GM21717 (cell line): ENCODE data around the gene AJUBA.
"Not testable (repeated sequence)": the region's sequence is repeated elsewhere in the genome, so short reads cannot be mapped to it uniquely, and the experiment has no call there.

Experiments used
- ATAC-seq: cut with Tn5 transposase; IDR thresholded peaks from one replicate; pipeline ENCODE4 v1.9.1; 2021; ENCODE audit warnings: mild to moderate bottlenecking, moderate library complexity; ENCODE audit not compliant: unreplicated experiment

Gene AJUBA

DNA sequence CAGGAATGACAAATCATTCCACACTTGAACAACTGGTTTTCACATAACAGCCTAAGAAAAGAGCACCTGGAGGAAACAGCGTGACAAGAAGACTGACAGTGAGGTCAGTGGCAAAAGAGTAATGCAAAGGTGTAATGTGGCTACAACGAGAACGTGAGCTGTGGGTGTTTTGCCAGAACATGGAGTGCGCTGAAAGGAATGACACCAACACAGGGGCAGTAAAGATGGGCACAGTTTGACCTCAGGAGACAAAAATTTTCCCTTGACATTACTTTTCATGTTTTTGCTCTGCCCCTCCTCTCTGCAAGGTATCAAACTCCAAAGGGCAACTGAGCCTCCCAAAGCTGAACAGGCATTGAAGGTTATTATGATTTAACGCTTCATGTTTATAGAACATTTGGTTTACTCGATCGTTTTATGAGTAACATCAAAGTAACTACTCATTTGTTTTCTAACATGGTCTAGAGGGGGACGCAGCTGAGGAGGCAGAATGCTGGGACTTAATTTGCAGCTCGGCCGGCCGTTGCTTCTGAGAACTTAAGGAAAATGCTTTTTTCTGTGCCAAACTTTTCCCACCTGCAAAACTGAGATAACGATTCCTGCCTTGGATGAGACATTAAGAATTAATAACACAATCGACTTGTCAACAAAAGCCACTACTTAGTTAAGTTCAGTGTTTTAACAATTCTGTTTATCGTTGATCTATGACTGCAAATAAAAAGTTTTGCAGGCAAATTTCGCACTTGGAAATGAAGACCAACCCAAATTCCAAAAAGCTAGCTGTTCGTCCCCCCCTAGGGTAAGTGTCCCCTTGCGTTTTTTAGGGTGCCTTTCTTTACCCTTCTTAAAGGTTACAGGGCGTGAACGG is 26.4 kb downstream of the AJUBA start:
- ATAC-seq, result no peak

DNA sequence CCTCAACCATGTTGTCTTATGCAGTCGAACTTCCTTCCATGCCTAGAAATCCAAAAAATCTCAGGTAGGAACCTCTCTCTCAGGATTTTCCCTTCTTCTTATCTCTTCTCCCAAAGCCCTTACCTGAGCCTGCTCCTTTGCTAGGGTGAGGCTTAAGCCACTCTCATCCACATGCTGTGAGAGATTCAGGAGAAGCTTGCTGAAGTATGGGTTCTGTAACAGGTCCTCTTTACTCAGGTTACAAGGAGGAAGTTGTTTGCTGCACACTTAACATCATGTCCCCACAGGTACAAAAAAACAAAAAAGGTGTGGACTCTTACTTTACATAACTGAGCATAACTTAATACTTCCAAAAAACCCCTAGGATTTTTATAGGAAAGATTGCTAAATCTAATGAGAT is 29.9 kb downstream of the AJUBA start:
- no peak for ATAC-seq

DNA sequence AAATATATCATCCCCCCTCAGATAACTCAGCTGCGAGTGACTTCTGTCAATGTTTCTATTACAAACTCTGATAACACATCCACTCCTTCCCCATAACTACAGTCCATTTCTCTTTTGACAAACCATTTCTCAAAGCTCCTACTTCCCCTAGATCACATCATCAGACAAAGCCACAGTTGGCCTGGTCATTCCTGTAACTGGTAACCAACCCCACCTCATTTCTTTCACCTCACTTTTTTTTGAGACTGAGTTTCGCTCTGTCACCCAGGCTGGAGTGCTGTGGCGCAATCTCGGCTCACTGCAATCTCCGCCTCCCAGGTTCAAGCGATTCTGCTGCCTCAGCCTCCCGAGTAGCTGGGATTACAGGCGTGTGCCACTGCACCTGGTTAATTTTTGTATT is 30.6 kb downstream of the AJUBA start:
- not testable (repeated sequence) for ATAC-seq

DNA sequence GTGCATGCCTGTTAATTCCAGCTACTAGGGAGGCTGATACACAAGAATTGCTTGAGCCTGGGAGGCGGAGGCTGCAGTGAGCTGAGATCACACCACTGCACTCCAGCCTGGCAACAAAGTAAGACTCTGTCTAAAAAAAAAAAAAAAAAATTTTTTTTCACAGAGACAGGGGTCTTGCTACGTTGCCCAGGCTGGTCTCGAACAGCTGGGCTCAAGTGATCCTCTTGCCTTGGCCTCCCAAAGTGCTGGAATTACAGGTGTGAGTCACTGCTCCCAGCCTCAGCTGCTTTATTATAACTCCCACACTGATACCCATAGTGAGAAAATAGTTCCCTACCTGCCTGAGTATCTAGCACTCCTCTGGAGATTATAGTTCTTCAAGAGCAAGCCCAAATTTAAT is 36.7 kb downstream of the AJUBA start:
- ATAC-seq, result no peak

DNA sequence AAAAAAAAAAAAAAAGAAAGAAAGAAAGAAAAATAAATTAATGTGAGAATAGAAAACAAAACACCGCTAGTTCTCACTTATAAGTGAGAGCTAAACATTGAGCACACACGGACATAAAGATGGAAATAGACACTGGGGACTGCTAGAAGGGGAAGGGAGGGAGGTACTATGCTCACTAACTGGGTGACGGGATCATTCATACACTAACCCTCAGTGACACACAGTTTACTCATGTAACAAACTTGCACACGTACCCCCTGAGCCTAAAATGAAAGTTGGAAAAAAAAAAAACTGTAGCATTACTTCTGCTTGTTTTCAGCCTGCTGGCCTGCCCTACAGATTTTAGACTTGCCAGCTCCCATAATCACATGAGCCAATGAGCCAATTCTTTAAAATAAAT is 42.7 kb downstream of the AJUBA start:
- ATAC-seq, result no peak

DNA sequence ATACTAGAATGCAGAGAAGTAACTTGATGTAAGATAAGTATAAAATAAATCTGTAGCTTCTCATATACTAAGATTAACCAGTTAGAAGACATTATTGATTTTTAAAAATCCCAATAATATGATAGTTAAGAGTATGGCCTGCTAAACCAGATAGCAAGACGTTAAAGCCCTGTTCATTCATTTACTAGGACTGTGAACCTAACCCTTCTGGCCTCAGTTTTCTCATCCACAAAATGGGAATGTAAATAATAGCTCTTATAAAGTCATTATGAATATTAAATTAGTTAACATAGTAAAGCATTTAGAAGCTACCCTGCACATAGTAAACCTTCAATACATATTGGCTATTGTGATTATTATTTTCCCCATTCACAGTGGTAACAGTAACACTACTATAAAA is 47.2 kb downstream of the AJUBA start:
- ATAC-seq, result no peak

DNA sequence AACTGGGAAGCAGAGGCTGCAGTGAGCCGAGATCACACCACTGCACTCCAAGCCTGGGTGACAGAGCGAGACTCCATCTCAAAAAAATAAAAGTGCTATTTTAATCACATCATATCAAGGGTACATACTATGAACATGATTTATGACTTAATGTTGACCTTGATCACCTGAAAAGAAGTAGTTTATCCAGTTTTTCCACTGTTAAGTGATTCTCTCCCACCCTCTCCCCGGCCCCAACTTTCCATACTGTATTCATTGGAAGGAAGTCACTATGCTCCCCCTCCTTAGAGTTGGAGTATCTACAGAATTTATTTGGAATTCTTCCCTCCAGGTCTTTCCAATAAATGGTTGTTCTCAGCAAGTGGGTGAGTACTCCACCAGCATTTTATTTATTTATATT is 50.2 kb downstream of the AJUBA start:
- no peak for ATAC-seq

DNA sequence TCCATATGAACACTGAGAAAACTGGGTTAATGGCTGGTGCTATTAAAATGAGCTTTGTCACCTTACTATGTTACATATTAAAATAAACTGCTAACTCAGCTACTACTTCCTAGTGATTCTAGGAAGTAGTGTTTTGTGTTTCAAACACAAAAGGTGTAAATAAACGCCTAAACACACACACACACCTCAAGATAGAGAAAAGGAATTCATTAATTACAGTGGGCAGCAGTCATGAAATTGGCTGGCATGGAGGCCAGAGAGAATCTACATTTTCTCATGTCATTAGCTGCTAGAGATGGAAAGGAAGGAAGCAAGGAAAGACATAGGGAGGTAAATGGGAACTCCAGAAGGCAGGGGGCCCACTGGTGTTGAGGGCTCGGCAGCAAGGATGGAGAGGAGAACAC is 52.4 kb downstream of the AJUBA start:
- no peak for ATAC-seq

DNA sequence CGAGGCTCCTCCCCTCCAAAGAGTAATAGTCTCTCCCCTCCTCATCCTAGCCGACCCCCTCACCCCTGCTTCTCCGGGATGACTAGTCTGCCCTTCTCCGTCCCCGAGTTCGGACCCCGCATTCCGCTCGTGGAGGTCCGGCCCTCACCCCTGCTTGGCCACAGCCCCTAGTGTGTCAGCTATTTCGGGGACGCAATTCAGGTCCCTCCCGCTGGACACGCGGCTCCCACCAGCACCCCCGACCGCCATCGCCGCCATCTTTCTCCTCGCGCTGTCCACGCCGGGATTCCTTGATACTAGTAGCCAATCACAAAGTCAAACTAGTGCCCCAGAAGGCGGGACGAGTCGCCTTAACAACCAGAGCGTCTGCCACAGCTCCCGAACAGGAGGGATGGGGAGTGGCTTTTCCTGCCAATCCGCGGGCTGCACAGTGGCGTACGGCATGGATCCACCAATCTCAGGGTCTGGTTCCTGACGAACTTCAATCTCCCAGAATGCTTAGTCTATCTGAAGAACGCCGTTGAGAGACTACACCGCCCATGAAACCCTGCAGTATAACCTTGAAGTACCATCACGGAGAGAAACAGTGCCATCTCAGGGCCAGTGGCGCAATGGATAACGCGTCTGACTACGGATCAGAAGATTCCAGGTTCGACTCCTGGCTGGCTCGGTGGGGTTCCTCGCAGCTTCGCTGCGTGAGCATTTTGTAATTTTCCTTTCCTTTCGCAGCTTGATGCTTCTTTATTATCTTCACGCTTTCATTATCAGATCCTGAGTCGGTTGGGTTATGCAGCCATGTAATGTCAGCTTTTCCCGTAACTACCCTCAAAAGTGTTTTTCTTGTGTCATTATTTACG is 53.0 kb downstream of the AJUBA start, which contains the start of gene PRMT5:
PRMT5 (minus strand) TSS at position 273 of the 857 bp plus-strand sequence; CDS start at position 258, 15 bp downstream.
- ATAC-seq, result peak; percentile 85

DNA sequence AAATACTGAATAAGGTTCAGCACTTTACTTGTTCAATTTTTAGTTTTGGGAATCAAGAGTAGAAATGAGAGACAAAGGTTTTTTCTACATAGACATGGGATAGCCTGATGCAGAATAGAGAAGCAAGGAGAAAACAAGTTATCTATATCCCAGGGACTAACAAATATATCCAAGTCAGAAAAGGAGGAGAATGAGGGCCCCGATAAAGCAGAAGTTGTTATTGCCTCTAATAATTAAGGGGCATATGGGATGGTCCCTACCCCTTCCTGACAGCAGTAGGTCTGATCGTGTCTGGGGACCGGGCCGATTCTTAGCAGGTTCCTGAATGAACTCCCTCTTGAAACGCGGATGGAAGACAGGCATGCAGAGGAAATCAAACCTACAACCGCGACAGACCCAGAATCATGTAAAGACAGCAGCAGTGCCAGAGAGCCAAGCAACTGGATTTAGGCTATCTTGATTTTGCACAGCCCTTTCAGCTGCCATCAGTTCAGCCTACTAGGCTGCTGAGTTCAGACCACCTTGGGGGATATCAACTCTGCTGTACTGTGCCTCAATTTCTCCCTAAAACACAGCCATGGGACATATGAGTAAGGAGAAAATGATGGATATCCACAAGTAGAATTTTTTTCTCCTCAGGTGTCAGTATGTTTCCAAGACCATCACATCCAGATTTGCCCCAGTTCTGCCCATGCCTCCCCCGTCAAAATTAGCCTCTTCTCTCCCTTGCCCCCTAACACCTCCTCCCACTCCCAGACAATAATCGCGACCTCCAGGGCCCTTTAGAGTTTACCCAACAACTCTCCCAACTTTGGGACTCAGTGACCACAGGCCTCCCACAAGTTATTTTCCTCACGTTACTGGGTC is 53.9 kb downstream of the AJUBA start:
- no peak for ATAC-seq

DNA sequence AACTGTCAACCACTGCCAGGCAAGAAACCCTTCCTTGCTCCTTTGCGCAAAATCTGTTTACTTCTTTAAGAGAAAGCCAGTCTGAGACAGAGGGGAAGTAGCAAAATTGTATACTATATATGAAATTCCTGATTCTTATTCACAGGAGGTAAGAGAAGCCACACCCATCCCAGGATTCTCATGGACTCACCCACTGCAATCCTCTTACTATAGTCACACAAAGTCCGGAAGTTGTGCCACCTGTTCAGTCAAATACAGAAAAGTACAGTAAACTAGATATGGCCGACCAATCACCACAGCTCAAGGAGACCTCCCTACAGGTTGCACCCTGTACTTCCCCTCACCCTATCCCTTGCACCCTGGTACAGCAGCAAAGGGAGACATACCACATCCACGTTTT is 56.0 kb downstream of the AJUBA start:
- no peak for ATAC-seq

DNA sequence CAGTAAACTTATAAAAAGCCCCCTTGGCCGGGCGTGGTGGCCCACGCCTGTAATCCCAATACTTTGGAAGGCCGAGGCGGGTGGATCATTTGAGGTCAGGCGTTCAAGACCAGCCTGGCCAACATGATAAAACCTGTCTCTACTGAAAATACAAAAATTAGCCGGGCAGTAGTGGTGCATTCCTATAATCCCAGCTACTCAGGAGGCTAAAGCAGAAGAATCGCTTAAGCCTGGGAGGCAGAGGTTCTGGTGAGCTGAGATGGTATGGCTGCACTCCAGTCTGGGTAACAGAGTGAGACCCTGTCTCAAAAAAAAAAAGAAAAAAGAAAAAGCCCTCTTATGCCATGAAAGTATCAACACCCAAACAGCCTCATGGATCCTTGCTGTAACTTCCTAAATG is 56.8 kb downstream of the AJUBA start:
- ATAC-seq, result no peak

DNA sequence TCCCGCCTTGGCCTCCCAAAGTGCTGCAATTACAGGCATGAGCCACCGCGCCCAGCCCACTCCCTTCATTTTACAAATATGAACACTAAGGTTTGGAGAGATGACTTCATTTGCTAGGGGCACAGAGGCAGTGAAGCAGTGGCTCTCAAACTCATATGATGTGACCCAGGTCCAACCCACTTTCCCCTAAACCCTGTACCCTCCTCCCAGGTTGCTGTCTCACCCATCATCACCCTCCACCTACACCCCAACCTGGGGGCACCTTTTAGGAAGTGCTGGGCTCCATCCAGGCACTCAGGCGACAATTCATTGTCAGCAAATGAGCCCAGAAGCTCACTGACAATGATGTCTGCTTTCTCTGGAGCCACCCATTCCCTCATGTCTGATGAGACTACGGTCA is 58.6 kb downstream of the AJUBA start:
- no peak for ATAC-seq

DNA sequence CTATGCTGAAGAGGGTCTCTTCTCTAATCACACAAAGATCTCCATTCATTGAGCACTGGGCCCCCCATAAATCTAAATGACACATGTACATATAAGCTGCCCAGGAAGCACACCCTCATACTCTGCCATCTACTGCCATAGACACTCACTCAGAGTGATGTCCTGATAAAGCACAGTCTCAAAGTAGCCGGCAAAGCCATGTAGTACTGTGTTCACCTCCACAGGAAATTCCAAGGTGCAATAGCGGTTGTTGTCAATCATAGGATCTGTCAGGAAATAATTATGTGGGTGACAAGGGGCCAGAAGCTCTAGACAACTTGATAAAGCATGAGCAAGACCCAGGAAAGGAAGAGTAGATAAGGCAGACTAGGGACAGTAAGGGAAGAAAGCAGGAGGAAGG is 60.1 kb downstream of the AJUBA start:
- ATAC-seq, result no peak
